CD4-positive, CD25-positive, alpha-beta regulatory T cell (primary cell): ENCODE measurements around the gene ELL2. TPM values are rescaled to one million over a fixed set of nuclear protein-coding genes. Genes with fewer than 3 reads are reported as not detected.

ENCODE experiments used
- ATAC-seq, 2 donors: fragments of 150-1000 bp; cut with Tn5 transposase; one replicate each; pipeline ENCODE4 v1.10.0; 2021; ENCODE audit warnings: low read depth in 2 of 2, moderate number of reproducible peaks in 2 of 2, moderate library complexity in 1 of 2
- DNase-seq, 3 donors: peaks; one replicate each; pipeline versions ENCODE4 v3.0.0 to v3.0.0-alpha.2; 2012 to 2022; ENCODE audit warnings: mixed read lengths in 1 of 3
- H3K27ac ChIP-seq: one replicate; pipeline ENCODE4 v1.7.0; 2013; ENCODE audit warnings: mild to moderate bottlenecking, low read length; ENCODE audit not compliant: insufficient read depth, poor library complexity, severe bottlenecking
- H3K27me3 ChIP-seq: one replicate; pipeline ENCODE4 v1.7.0; 2013; ENCODE audit warnings: low read length; ENCODE audit not compliant: control insufficient read depth, insufficient read depth
- H3K36me3 ChIP-seq: one replicate; pipeline ENCODE4 v1.7.0; 2013; ENCODE audit warnings: mild to moderate bottlenecking, low read length, moderate library complexity; ENCODE audit not compliant: control insufficient read depth, insufficient read depth
- H3K4me1 ChIP-seq: 2 replicates; pipeline ENCODE4 v1.7.0; 2013; ENCODE audit warnings: mild to moderate bottlenecking, low read length; ENCODE audit not compliant: insufficient read depth, control insufficient read depth, poor library complexity, severe bottlenecking
- H3K4me3 ChIP-seq: one replicate; pipeline ENCODE4 v1.7.0; 2013; ENCODE audit warnings: low read depth, mild to moderate bottlenecking, low read length, moderate library complexity
- H3K9me3 ChIP-seq, 2 experiments: 1 replicate in 1 of 2; 2 replicates in 1 of 2; pipeline ENCODE4 v1.7.0; 2013; ENCODE audit warnings: low read length in 2 of 2, mild to moderate bottlenecking in 1 of 2, moderate library complexity in 1 of 2; ENCODE audit not compliant: control insufficient read depth in 2 of 2
- H3K27ac Mint-ChIP-seq, 3 donors: one replicate each; pipeline ENCODE4 v1.8.0; 2020 to 2022; ENCODE audit warnings: mild to moderate bottlenecking in 3 of 3, mixed read lengths in 3 of 3, moderate library complexity in 2 of 3
- H3K27me3 Mint-ChIP-seq: one replicate; pipeline ENCODE4 v1.8.0; 2022; ENCODE audit warnings: mild to moderate bottlenecking, mixed read lengths
- H3K36me3 Mint-ChIP-seq: one replicate; pipeline ENCODE4 v1.8.0; 2020; ENCODE audit warnings: mixed read lengths
- H3K4me1 Mint-ChIP-seq, 4 donors: one replicate each; pipeline ENCODE4 v1.8.0; 2020 to 2022; ENCODE audit warnings: mixed read lengths in 4 of 4, mild to moderate bottlenecking in 1 of 4
- H3K4me3 Mint-ChIP-seq, 4 donors: one replicate each; pipeline ENCODE4 v1.8.0; 2020 to 2022; ENCODE audit warnings: mild to moderate bottlenecking in 4 of 4, mixed read lengths in 4 of 4, moderate library complexity in 3 of 4
- H3K9me3 Mint-ChIP-seq, 7 donors: one replicate each; pipeline ENCODE4 v1.8.0; 2020 to 2022; ENCODE audit warnings: mixed read lengths in 7 of 7, mild to moderate bottlenecking in 3 of 7, moderate library complexity in 2 of 7
- polyA plus RNA-seq, 4 donors: library from polyadenylated mRNA; unstranded; fragments of 300-500 nt; fragmentation: Illumina TruSeq; gene quantifications; one replicate each; pipeline ENCODE4 v1.2.3, GENCODE V29; 2021
- total RNA-seq: library from RNA; stranded (reverse); gene quantifications from one replicate; pipeline ENCODE4 v1.2.3, GENCODE V29; 2022

ELL2 gene
- total and polyA plus RNA-seq, 5 donors from 2014 or later: 2.6 to 94.6 (median 3.7) TPM

DNA sequence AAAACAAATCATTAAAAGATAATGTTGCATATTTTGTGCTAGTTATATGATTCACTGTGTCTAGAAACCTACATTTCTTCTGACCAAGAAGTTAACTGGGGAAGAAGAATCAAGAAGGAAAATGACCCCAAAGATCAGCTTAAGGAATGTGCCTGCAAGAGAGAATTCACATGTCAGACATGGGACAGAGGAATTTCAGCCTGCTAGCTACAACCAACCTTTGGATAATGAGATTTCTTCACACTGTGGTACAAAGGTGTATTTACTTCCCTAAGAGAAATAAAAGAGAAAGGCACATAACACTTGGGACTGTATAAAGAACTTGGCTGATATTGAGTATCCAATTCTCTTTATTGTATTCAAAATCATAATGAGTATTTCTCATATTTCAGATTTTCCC, 39.6 kb upstream of the ELL2 start:
- no peak overlapping the region for H3K27ac Mint-ChIP-seq

GRCh38 chr5:96000308-96000707, 38.7 kb upstream of the ELL2 start:
- H3K36me3 Mint-ChIP-seq: no peaks in the 10 kb centered on the region
- H3K4me3 Mint-ChIP-seq: no peak overlapping the region
- Histone ChIP-seq H3K27me3 (peaks cover 5% of the 10 kb centered on the region), H3K9me3 (no peaks in the 10 kb centered on the region), H3K4me1 (no peaks in the 10 kb centered on the region), H3K4me3 (no peak overlapping the region), H3K36me3 (no peaks in the 10 kb centered on the region), H3K27ac (no peak overlapping the region)
- peaks cover 19% of the 10 kb centered on the region for H3K27me3 Mint-ChIP-seq
- DNase-seq (no peak), ATAC-seq (no peak)
- H3K9me3 Mint-ChIP-seq: peaks cover 0 to 4% (median 0%) of the 10 kb centered on the region in 7 donors
- no peaks in the 10 kb centered on the region for H3K4me1 Mint-ChIP-seq
- H3K27ac Mint-ChIP-seq: no peak overlapping the region

More for the DNA sequence above, 39.6 kb upstream of the ELL2 start:
- no peaks in the 10 kb centered on the region for H3K4me1 Mint-ChIP-seq
- Histone ChIP-seq H3K4me1 (no peaks in the 10 kb centered on the region), H3K27me3 (peaks cover 3% of the 10 kb centered on the region), H3K36me3 (no peaks in the 10 kb centered on the region), H3K9me3 (no peaks in the 10 kb centered on the region), H3K4me3 (no peak overlapping the region), H3K27ac (no peak overlapping the region)
- no peak for ATAC-seq
- no peak overlapping the region for H3K4me3 Mint-ChIP-seq
- no peak for DNase-seq
- peaks cover 19% of the 10 kb centered on the region for H3K27me3 Mint-ChIP-seq
- H3K36me3 Mint-ChIP-seq: no peaks in the 10 kb centered on the region
- H3K9me3 Mint-ChIP-seq: peaks cover 0 to 4% (median 0%) of the 10 kb centered on the region in 7 donors

DNA sequence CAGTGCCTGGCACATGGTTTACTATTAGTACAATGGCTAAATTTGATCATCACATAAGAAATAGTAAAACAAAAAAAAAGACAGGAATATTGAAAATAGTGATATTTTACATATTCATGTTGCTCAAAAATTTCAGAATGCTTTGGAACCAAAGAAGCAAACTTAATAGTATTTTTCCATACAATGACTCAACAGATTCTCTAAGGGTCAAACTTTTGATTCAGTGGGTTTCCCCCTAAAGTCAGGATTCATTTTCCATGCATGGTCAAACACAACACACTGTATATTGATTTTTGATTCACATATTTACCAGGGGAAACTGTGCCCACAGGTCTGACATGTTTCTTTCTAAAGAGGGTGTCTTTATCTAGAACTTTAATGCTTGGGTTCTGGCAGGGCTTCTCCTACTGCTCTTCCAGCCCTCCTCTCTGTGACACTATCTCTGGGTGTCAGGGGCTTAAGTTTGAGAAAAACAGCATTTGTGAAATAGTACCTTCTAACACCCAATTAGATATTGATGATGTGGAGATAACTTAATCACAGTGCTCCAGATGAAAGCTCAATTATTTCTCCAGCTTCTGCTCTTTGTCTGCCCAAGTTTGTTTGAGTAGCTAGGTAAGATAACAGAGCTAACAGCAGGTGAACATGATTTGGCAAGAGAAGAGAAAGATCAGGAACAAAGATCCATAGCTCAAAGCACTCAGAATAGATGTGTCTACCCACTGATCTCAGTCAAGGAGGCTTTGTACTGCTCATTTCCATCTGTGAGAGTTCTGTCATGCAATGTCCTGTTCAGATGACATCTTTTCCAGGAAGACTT, 35.5 kb upstream of the ELL2 start:
- Mint-ChIP-seq H3K9me3 (peaks cover 0 to 4% (median 0%) of the 10 kb centered on the region in 7 donors), H3K4me3 (no peak overlapping the region), H3K36me3 (no peaks in the 10 kb centered on the region), H3K27me3 (peaks cover 25% of the 10 kb centered on the region), H3K27ac (no peak overlapping the region), H3K4me1 (no peaks in the 10 kb centered on the region)
- Histone ChIP-seq H3K27me3 (peaks cover 7% of the 10 kb centered on the region), H3K4me1 (no peaks in the 10 kb centered on the region), H3K36me3 (no peaks in the 10 kb centered on the region), H3K4me3 (no peak overlapping the region), H3K9me3 (no peaks in the 10 kb centered on the region), H3K27ac (no peak overlapping the region)
- ATAC-seq (no peak), DNase-seq (no peak)

DNA sequence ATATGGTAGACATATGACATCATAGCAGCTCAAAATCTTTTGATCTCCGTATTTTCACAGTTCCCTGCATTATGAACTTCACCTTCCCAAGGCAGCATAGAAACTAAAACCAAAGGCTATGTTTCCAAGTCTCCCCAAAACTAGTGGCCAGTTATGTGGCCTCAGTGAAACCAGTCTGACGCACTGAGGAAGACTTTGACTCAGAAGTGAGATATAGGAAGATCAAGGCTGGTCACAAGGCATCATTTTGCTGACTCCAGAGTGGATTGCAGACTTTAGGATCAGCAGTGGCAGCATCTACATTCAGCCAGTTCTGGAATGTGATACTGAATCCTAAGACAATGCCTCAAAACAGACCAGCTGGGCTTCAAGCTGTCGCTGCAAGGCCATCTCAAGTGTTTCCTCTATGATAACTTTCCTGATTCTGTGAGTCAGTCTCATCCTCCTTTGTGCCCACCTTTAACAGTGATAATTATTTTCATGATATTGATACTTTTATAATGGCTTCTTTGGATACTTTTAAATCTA, 34.4 kb upstream of the ELL2 start:
- peaks cover 0 to 4% (median 0%) of the 10 kb centered on the region in 7 donors for H3K9me3 Mint-ChIP-seq
- no peak overlapping the region for H3K27ac Mint-ChIP-seq
- no peaks in the 10 kb centered on the region for H3K4me1 Mint-ChIP-seq
- H3K36me3 ChIP-seq: no peaks in the 10 kb centered on the region
- no peaks in the 10 kb centered on the region for H3K4me1 ChIP-seq
- no peak overlapping the region for H3K4me3 ChIP-seq
- ATAC-seq (no peak), DNase-seq (no peak)
- no peaks in the 10 kb centered on the region for H3K9me3 ChIP-seq
- no peak overlapping the region for H3K4me3 Mint-ChIP-seq
- no peaks in the 10 kb centered on the region for H3K36me3 Mint-ChIP-seq
- H3K27ac ChIP-seq: no peak overlapping the region
- peaks cover 4% of the 10 kb centered on the region for H3K27me3 ChIP-seq
- H3K27me3 Mint-ChIP-seq: peaks cover 33% of the 10 kb centered on the region

DNA sequence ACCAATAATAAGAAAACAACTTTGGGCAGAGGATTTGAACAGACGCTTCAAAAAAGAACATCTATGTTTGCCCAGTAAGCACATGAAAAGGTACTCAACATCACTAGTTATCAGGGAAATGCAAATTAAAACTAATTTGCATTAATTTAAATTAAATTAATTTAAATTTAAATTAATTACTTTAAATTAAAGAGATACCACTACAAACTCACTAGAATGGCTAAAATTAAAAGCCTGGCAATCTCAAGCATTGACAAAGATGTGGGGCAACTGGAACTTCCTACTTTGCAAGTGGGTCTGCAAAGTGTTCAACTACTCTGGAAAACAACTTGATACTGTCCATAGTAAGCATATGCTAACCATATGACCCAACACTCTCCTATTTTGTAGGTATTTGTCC, 32.1 kb upstream of the ELL2 start:
- H3K27ac ChIP-seq: no peak overlapping the region

GRCh38 chr5:95993266-95993665, 31.6 kb upstream of the ELL2 start:
- H3K36me3 Mint-ChIP-seq: no peaks in the 10 kb centered on the region
- peaks cover 4% of the 10 kb centered on the region for H3K27me3 ChIP-seq
- H3K4me1 ChIP-seq: no peaks in the 10 kb centered on the region
- no peak overlapping the region for H3K4me3 ChIP-seq
- DNase-seq (no peak), ATAC-seq (no peak)
- peaks cover 0 to under 1% (median 0%) of the 10 kb centered on the region in 7 donors for H3K9me3 Mint-ChIP-seq
- H3K9me3 ChIP-seq: no peaks in the 10 kb centered on the region
- H3K4me1 Mint-ChIP-seq: no peaks in the 10 kb centered on the region
- no peaks in the 10 kb centered on the region for H3K36me3 ChIP-seq
- H3K27ac ChIP-seq: no peak overlapping the region
- H3K27me3 Mint-ChIP-seq: peaks cover 34% of the 10 kb centered on the region
- H3K27ac Mint-ChIP-seq: no peak overlapping the region
- no peak overlapping the region for H3K4me3 Mint-ChIP-seq

More for the DNA sequence above, 32.1 kb upstream of the ELL2 start:
- H3K27ac Mint-ChIP-seq: no peak overlapping the region
- no peaks in the 10 kb centered on the region for H3K36me3 Mint-ChIP-seq
- peaks cover 35% of the 10 kb centered on the region for H3K27me3 Mint-ChIP-seq
- H3K36me3 ChIP-seq: no peaks in the 10 kb centered on the region
- H3K4me1 ChIP-seq: no peaks in the 10 kb centered on the region
- no peaks in the 10 kb centered on the region for H3K9me3 ChIP-seq
- ATAC-seq: no peak
- H3K27me3 ChIP-seq: peaks cover 4% of the 10 kb centered on the region
- H3K9me3 Mint-ChIP-seq: peaks cover 0 to 2% (median 0%) of the 10 kb centered on the region in 7 donors
- DNase-seq: no peak
- no peak overlapping the region for H3K4me3 Mint-ChIP-seq
- H3K4me3 ChIP-seq: no peak overlapping the region
- no peaks in the 10 kb centered on the region for H3K4me1 Mint-ChIP-seq

- Mint-ChIP-seq H3K27ac (no peak overlapping the region), H3K4me3 (no peak overlapping the region), H3K36me3 (no peaks in the 10 kb centered on the region), H3K9me3 (no peaks in the 10 kb centered on the region), H3K27me3 (peaks cover 37% of the 10 kb centered on the region), H3K4me1 (no peaks in the 10 kb centered on the region)
- no peaks in the 10 kb centered on the region for H3K4me1 ChIP-seq
- H3K4me3 ChIP-seq: no peak overlapping the region
- no peaks in the 10 kb centered on the region for H3K36me3 ChIP-seq
- H3K9me3 ChIP-seq: no peaks in the 10 kb centered on the region
- H3K27ac ChIP-seq: no peak overlapping the region
- H3K27me3 ChIP-seq: peaks cover 7% of the 10 kb centered on the region
- DNase-seq: no peak
- ATAC-seq: no peak
These were observed 27.8 kb upstream of the ELL2 start for GRCh38 chr5:95989283-95990048.
